Measurements from ENCODE around the gene CYP1B1. TPM values are rescaled to one million over a fixed set of nuclear protein-coding genes. Genes with fewer than 3 reads are reported as not detected.
"Not testable (repeated sequence)": the region's sequence is repeated elsewhere in the genome, so short reads cannot be mapped to it uniquely, and the experiment has no call there.

The CYP1B1 gene
- polyA plus RNA-seq, 1 donor from 2014 or later = not detected

DNA sequence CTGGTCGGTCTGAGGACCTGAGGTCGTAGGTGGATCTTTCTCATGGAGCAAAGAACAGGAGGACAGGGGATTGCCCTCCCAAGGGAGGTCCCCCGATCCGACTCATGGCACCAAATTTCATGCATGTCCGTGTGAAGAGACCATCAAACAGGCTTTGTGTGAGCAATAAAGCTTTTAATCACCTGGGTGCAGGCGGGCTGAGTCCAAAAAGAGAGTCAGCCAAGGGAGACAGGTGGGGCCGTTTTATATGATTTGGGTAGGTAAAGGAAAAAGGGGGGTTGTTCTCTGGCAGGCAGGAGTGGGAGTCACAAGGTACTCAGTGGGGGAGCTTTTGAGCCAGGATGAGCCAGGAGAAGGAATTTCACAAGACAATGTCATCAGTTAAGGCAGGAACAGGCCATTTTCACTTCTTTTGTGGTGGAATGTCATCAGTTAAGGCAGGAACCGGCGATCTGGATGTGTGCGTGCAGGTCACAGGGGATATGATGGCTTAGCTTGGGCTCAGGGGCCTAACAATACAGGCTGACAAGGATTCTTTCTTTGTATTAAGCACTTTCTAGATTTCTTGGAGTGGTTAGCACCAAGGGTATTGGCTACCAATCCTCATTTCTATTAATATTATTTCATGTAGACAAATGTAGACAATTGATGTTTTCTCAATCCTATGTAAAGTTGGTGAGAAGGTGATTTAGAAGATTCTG is 10.2 kb upstream of the CYP1B1 start:
- not testable (repeated sequence) for H3K27ac ChIP-seq (ENCODE audit: low read length)

DNA sequence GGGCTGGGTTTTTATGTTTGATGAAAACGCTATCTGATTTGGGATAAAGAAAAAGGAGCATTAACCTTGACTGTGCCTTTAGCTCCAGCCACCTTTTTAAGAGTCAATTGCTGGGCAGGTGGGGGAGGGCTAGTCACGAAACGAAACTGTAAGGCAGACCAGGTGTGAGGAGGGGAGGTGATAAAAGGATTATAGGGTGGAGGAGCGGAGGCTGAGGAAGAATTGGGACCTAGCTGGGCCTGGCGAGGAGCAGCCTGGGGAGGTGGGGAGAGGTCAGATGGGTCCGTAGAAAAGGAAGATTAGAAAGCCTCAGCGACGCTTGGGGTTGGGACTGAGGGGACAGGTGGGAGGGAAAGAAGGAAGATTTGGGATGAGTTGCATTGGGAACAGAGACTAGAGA is 8.6 kb upstream of the CYP1B1 start:
- not testable (repeated sequence) for H3K27me3 ChIP-seq (ENCODE audit: insufficient read depth, low read depth, low read length); H3F3A ChIP-seq (ENCODE audit: insufficient read depth, low read length, poor library complexity, severe bottlenecking)

More for the DNA sequence above, 10.2 kb upstream of the CYP1B1 start:
- H3K27me3 ChIP-seq (ENCODE audit: insufficient read depth, low read depth, low read length); H3K9me2 ChIP-seq (ENCODE audit: insufficient read depth, low read length); H3F3A ChIP-seq (ENCODE audit: insufficient read depth, low read length, poor library complexity, severe bottlenecking); H4K20me1 ChIP-seq (ENCODE audit: insufficient read depth); H2AFZ ChIP-seq (ENCODE audit: low read depth, low read length); H3K4me3 ChIP-seq (ENCODE audit: low read length); H3K9ac ChIP-seq (ENCODE audit: low read length); H3K4me2 ChIP-seq (ENCODE audit: low read length); H3K79me2 ChIP-seq (replicated peaks; ENCODE audit: insufficient read depth, low read length); H3K36me3 ChIP-seq (ENCODE audit: insufficient read depth, low read length); H3K9me3 ChIP-seq (ENCODE audit: low read length): not testable (repeated sequence)

DNA sequence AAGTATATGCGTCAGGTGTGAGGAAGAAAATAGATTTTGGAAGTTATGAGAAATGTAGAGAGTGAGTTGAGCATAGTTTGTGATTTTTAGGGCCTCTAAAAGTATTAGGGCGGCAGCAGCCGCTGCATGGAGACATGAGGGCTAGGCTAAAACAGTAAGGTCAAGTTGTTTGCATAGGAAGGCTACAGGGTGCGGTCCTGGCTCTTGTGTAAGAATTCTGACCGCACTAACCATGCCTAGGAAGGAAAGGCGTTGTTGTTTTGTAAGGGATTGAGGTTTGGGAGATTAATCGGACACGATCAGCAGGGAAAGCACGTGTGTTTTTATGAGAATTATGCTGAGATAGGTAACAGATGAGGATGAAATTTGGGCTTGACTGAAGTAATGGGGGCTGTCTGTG is 6.8 kb upstream of the CYP1B1 start:
- H3K79me2 ChIP-seq (replicated peaks; ENCODE audit: insufficient read depth, low read length); H3K27ac ChIP-seq (ENCODE audit: low read length); H2AFZ ChIP-seq (ENCODE audit: low read depth, low read length); H3K27me3 ChIP-seq (ENCODE audit: insufficient read depth, low read depth, low read length); H3K9ac ChIP-seq (ENCODE audit: low read length); H3K9me2 ChIP-seq (ENCODE audit: insufficient read depth, low read length); H3K4me3 ChIP-seq (ENCODE audit: low read length); H3K9me3 ChIP-seq (ENCODE audit: low read length); H3K4me2 ChIP-seq (ENCODE audit: low read length); H3F3A ChIP-seq (ENCODE audit: insufficient read depth, low read length, poor library complexity, severe bottlenecking); H3K36me3 ChIP-seq (ENCODE audit: insufficient read depth, low read length); H4K20me1 ChIP-seq (ENCODE audit: insufficient read depth): not testable (repeated sequence)

More for the DNA sequence above, 8.6 kb upstream of the CYP1B1 start:
- not testable (repeated sequence) for H3K79me2 ChIP-seq (replicated peaks; ENCODE audit: insufficient read depth, low read length); H3K4me2 ChIP-seq (ENCODE audit: low read length); H3K27ac ChIP-seq (ENCODE audit: low read length); H3K4me3 ChIP-seq (ENCODE audit: low read length); H3K9me3 ChIP-seq (ENCODE audit: low read length); H3K36me3 ChIP-seq (ENCODE audit: insufficient read depth, low read length); H3K9ac ChIP-seq (ENCODE audit: low read length); H3K9me2 ChIP-seq (ENCODE audit: insufficient read depth, low read length); H2AFZ ChIP-seq (ENCODE audit: low read depth, low read length); H4K20me1 ChIP-seq (ENCODE audit: insufficient read depth)

DNA sequence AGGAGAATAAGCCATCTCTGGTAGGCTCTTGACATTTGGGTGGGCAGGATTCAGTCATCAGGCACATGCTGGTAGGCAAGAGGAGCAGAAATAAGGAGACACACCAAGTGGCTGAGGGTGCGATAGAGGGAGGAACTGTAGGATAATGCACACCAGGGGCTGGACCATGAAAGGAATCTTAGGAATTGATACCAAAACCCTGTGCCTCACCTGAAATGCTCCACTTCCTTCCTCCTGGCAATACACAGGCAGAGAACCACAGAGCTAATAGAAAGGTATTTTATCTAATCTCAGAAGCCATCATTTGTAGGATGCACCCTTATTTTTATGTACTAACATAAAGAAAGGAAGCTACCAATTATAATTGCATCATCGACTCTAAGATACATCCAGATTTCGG is 4.4 kb upstream of the CYP1B1 start:
- no peak overlapping the region for H3K27ac ChIP-seq (ENCODE audit: low read length)
- no peak overlapping the region for H2AFZ ChIP-seq (ENCODE audit: low read depth, low read length)
- H3K9me3 ChIP-seq (ENCODE audit: low read length) = no peaks in the 10 kb centered on the region
- no peaks in the 10 kb centered on the region for H3K79me2 ChIP-seq (replicated peaks; ENCODE audit: insufficient read depth, low read length)
- H4K20me1 ChIP-seq (ENCODE audit: insufficient read depth) = no peaks in the 10 kb centered on the region
- peaks cover 28% of the 10 kb centered on the region for H3K27me3 ChIP-seq (ENCODE audit: insufficient read depth, low read depth, low read length)
- no peaks in the 10 kb centered on the region for H3K9me2 ChIP-seq (ENCODE audit: insufficient read depth, low read length)
- H3K4me3 ChIP-seq (ENCODE audit: low read length) = no peak overlapping the region
- H3K9ac ChIP-seq (ENCODE audit: low read length) = no peak overlapping the region
- H3F3A ChIP-seq (ENCODE audit: insufficient read depth, low read length, poor library complexity, severe bottlenecking) = no peaks in the 10 kb centered on the region
- H3K36me3 ChIP-seq (ENCODE audit: insufficient read depth, low read length) = no peaks in the 10 kb centered on the region
- no peak overlapping the region for H3K4me2 ChIP-seq (ENCODE audit: low read length)
- TF ChIP-seq TAF1 (IDR thresholded peaks at IDR 0.05; ENCODE audit: low read depth) = no peak
- no peak for TF ChIP-seq RAD21 (conservative IDR thresholded peaks at IDR 0.05)
- no peak for TF ChIP-seq EP300 (conservative IDR thresholded peaks at IDR 0.05; ENCODE audit: poor library complexity, severe bottlenecking)
- no peak for TF ChIP-seq POLR2AphosphoS5 (IDR thresholded peaks at IDR 0.05)

All from neural cell (in vitro differentiated cells).